ENCODE data around the gene PTH1R.

Gene PTH1R

GRCh38 chr3:46883054-46883829 lies 5.7 kb downstream of the PTH1R start:
- DNase-seq (ENCODE audit: low read depth in 2 of 2) = no peak

GRCh38 chr3:46883830-46884185 lies 6.3 kb downstream of the PTH1R start:
- DNase-seq (ENCODE audit: low read depth in 2 of 2) = no peak

DNA sequence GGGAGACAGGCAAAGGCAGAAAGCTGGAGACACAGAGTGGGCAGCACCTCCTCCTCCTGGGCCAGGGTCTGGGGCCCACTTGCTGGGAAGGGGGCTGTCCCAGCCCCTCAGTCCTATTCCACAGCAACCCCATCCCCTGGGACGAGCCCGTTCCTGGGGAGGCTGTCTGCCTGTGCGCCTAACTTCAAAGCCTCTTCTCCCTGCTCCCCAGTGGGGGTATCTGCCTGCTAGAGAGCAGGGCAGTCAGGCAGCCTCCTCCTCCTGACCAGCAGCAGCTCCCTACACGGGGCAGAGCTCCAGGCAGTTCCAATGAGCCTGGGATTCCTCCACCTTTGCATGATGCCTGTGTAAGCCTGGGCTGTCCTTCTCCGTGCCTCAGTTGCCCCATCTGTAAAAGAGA lies 6.9 kb downstream of the PTH1R start:
- DNase-seq (ENCODE audit: low read depth in 2 of 2) = no peak

DNA sequence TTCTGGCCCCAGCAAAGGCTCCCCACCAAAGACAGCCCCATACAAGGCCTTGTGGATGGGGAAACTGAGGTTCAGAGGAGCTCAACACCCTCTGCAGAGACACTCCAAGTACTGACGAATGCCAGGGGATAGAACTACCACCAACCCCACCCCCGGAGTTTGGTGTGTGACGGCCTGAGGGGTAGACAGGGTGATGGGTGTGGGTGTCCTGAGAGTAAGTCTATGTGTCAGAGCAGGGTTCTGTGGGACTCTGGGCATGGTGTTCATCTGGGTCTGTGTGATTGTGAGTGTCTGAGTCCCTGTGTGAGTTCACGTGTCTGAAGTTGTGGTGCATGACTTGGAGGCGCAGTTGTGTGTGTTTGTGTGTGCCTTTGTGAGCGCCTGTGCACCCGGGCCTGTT lies 7.4 kb downstream of the PTH1R start:
- no peak for DNase-seq (ENCODE audit: low read depth in 2 of 2)

DNA sequence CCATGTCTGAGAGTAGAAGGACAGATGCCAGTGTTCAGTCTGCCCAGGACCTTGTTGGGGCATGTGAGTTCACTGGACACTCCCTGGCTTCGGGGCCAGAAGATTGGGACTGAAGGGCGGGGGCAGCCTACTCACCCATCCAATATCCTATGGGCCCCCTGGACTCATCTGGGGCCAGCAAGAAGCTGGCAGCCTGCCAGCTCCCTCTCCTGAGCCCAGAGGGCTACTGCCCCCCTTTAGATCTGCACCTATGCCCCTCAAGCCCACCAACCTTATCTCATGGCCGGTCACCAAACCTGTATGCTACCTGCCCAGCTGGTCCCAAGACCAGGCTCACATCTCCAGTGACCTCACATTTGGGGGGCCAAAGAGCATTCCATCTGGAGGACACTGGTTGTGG lies 8.1 kb downstream of the PTH1R start:
- no peak for DNase-seq (ENCODE audit: low read depth in 2 of 2)

DNA sequence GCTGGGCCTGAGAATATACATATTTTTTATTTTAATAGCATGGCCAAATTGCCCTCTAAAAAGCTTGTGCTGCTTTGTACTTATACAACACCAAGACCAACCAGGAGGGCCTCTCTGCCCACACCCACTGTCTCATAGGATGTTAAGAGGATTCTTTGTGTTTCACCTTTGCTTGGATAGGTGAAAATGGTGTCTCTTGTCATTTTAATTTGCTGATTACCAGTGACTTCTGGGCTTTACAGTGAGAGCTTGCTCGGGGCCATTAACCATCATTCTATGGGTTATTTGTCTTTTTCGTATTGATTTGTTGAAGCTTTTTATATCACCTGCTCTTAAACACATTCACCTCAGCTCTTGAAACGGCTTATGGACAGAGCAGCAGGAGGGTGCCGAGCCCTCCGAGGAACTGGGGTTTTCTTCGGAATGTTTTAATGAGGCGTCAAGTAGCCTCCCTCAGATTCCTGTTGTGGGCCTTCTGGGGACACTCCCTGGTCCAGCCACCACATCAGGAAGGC lies 10.5 kb downstream of the PTH1R start:
- DNase-seq (ENCODE audit: low read depth in 2 of 2) = no peak

DNA sequence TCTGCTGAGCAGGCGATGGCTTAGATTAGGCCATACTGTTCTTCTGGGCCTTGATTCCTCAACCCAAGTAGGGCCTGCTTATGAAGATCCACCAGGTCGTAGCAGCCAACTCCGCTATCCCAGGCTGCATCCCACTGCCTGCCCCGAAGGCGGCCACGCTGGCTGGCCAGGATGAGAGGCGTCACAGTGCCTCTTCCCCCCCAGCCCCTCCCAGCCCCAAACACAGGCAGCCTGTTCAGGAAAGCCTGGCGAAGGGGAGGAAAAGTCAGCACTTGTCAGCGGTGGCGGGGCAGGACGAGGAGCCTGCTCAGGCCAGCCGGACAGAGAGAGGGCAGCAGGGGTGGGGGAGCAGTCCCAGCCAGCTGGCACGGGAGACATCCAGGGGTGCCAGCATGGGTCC lies 11.2 kb downstream of the PTH1R start:
- DNase-seq (ENCODE audit: low read depth in 2 of 2) = no peak

- no peak for DNase-seq (ENCODE audit: low read depth in 2 of 2)
Measured at GRCh38 chr3:46889381-46890110, 12.0 kb downstream of the PTH1R start.

GRCh38 chr3:46890132-46890531 lies 12.6 kb downstream of the PTH1R start:
- DNase-seq (ENCODE audit: low read depth in 2 of 2) = no peak

DNA sequence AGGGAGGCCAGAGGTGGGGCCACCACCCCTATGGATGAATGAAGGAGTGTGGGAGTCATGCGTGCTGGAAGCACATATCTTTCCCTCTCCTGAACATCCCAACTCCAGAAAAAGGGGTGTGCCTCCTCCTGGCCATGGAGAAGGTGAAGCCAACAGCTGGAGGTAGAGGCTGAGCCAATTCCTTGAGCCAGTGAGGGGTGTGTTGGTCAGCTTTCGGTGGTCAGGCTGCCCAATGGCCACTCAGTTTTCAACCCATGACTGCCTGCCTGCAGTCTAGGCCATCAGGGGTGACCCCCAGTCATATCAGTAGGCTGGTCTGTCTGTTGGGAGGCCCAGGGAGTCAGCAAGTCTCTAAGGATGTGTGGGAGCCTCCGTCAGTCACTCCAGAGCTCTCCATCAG lies 13.6 kb downstream of the PTH1R start:
- no peak for DNase-seq (ENCODE audit: low read depth in 2 of 2)

GRCh38 chr3:46892285-46893145 lies 15.0 kb downstream of the PTH1R start:
- DNase-seq (ENCODE audit: low read depth in 2 of 2) = no peak

GRCh38 chr3:46893146-46893748 lies 15.7 kb downstream of the PTH1R start:
- no peak for DNase-seq (ENCODE audit: low read depth in 2 of 2)

- DNase-seq (ENCODE audit: low read depth in 2 of 2) = no peak
Measured at GRCh38 chr3:46893763-46894162, 16.2 kb downstream of the PTH1R start.

DNA sequence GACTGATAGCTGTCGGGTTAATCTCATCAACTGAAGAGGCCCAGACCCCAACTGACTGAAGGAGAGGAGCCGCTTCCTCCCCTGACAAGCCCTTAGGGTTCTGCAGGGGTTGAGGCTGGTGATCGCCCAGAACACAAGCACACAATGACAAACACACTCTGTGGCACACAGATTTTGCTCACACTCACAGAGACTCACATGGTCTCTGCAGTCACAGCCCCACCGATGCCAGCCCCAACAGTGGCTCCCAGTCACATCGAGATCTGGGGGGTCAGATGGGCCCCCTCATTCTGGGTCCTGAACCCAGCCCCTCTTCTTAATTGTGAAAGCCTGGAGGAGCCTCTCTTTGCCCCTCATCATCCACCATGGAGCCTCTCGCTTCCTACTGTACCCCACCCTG lies 16.7 kb downstream of the PTH1R start:
- DNase-seq (ENCODE audit: low read depth in 2 of 2) = no peak

GRCh38 chr3:46895204-46895660 lies 17.7 kb downstream of the PTH1R start:
- DNase-seq (ENCODE audit: low read depth in 2 of 2) = peak; percentile 46 to 65

DNA sequence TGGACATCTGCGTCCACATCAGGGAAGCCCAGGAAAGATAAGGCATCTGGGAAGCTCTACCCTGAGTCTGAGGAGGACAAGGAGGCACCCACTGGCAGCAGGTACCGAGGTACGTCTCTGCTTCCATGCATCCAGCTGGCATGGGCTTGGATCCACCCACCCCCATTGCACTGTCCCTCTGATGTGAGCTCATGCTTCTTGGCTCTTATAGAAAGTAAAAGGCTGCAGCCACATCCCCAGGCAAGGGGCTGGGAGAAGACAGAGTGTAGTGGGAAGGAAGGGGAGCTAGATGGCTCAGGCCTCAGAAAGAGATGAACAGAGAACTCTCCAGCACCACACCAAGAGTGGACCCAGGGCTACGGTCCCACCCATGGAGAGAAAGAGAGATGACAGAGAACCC lies 18.2 kb downstream of the PTH1R start:
- no peak for DNase-seq (ENCODE audit: low read depth in 2 of 2)

- no peak for DNase-seq (ENCODE audit: low read depth in 2 of 2)
Measured at GRCh38 chr3:46896386-46896785, 18.9 kb downstream of the PTH1R start.

GRCh38 chr3:46897031-46897430 lies 19.5 kb downstream of the PTH1R start:
- no peak for DNase-seq (ENCODE audit: low read depth in 2 of 2)

- DNase-seq (ENCODE audit: low read depth in 2 of 2) = no peak
Measured at GRCh38 chr3:46897829-46898320, 20.4 kb downstream of the PTH1R start.

DNA sequence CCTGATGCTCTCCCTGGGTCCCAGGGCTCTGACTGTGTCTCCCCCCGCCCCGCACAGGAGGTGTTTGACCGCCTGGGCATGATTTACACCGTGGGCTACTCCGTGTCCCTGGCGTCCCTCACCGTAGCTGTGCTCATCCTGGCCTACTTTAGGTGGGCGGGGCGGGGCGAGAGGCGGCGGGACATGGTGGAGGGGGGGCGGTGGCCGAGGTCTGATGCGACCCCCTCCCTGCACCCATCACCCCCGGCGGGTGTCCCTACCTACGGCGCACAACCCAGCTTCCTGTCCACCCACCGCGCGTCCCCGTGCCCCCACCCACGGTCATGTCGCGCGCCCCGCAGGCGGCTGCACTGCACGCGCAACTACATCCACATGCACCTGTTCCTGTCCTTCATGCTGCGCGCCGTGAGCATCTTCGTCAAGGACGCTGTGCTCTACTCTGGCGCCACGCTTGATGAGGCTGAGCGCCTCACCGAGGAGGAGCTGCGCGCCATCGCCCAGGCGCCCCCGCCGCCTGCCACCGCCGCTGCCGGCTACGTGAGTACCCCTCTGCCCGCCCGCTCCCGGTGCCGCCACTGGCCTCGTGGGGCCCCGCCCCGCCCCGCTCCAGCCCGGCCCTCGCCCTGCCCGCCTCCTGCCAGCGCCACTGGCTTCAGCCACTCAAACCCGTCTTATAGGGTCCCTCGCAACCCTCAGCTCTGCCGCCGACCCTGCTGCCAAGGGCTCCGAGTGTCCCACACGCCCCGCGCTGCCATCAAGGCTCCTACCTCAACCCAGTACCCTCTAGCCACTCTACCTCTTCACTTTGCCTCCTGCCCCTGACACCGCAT lies 21.0 kb downstream of the PTH1R start:
- no peak for DNase-seq (ENCODE audit: low read depth in 2 of 2)

All from stimulated activated CD8-positive, alpha-beta memory T cell treated with anti-CD3 and anti-CD28 coated beads, Interleukin-15, amount 100 ng/mL, for 4 hours (primary cell).